GM18907 (cell line): ENCODE results near the gene SETD3.

Experiments
- ATAC-seq: cut with Tn5 transposase; IDR thresholded peaks from one replicate; pipeline ENCODE4 v1.9.1; 2021; ENCODE audit warnings: mild to moderate bottlenecking, moderate library complexity; ENCODE audit not compliant: unreplicated experiment

Gene SETD3

GRCh38 chr14:99497894-99498293, 17.2 kb upstream of the SETD3 start:
- ATAC-seq = no peak

GRCh38 chr14:99497341-99497740, 16.7 kb upstream of the SETD3 start:
- ATAC-seq = no peak

- no peak for ATAC-seq
These were observed 3.4 kb upstream of the SETD3 start for GRCh38 chr14:99484106-99484505.

- ATAC-seq = no peak
These were observed 1.1 kb upstream of the SETD3 start for GRCh38 chr14:99481745-99482099.

- ATAC-seq = peak; percentile 91
These were observed 472 bp upstream of the SETD3 start, which contains the start of gene CCNK for GRCh38 chr14:99480917-99481744. CCNK (plus strand) TSS chr14:99481409; CDS start chr14:99492678, 11,269 bp downstream.

- ATAC-seq = no peak
These were observed 1.3 kb downstream of the SETD3 start for GRCh38 chr14:99479160-99479905.

- no peak for ATAC-seq
These were observed 2.5 kb downstream of the SETD3 start for GRCh38 chr14:99478128-99478527.

- no peak for ATAC-seq
These were observed 3.8 kb downstream of the SETD3 start for GRCh38 chr14:99476864-99477263.

- no peak for ATAC-seq
These were observed 5.0 kb downstream of the SETD3 start for GRCh38 chr14:99475660-99476059.

GRCh38 chr14:99475179-99475578, 5.5 kb downstream of the SETD3 start:
- ATAC-seq = no peak

GRCh38 chr14:99473458-99473857, 7.2 kb downstream of the SETD3 start:
- no peak for ATAC-seq

GRCh38 chr14:99472937-99473336, 7.7 kb downstream of the SETD3 start:
- ATAC-seq = no peak

GRCh38 chr14:99471731-99472130, 8.9 kb downstream of the SETD3 start:
- ATAC-seq = no peak

- ATAC-seq = no peak
These were observed 11.6 kb downstream of the SETD3 start for GRCh38 chr14:99468836-99469592.

GRCh38 chr14:99468081-99468480, 12.6 kb downstream of the SETD3 start:
- no peak for ATAC-seq

- ATAC-seq = no peak
These were observed 13.2 kb downstream of the SETD3 start for GRCh38 chr14:99467336-99468078.

GRCh38 chr14:99466758-99467157, 13.9 kb downstream of the SETD3 start:
- no peak for ATAC-seq

GRCh38 chr14:99465288-99465687, 15.4 kb downstream of the SETD3 start:
- no peak for ATAC-seq

- ATAC-seq = no peak
These were observed 16.7 kb downstream of the SETD3 start for GRCh38 chr14:99463974-99464373.

GRCh38 chr14:99462210-99462609, 18.4 kb downstream of the SETD3 start:
- no peak for ATAC-seq
